T follicular helper cell (primary cell): Measurements from ENCODE around the gene B3GALT4.
"Not testable (repeated sequence)": the region's sequence is repeated elsewhere in the genome, so short reads cannot be mapped to it uniquely, and the experiment has no call there.

Experiments used
- DNase-seq: peaks from one replicate; pipeline ENCODE4 v3.0.0-alpha.2; 2020; ENCODE audit warnings: low read depth
- total RNA-seq, 2 experiments: gene quantifications; one replicate each; lab custom pipeline; 2026; lab: John Stamatoyannopoulos, UW

B3GALT4 gene, protein sequence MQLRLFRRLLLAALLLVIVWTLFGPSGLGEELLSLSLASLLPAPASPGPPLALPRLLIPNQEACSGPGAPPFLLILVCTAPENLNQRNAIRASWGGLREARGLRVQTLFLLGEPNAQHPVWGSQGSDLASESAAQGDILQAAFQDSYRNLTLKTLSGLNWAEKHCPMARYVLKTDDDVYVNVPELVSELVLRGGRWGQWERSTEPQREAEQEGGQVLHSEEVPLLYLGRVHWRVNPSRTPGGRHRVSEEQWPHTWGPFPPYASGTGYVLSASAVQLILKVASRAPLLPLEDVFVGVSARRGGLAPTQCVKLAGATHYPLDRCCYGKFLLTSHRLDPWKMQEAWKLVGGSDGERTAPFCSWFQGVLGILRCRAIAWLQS
- 3.0 to 32.0 reads per million in 2 experiments for total RNA-seq

- peak; percentile 50 for DNase-seq
These were observed at the start of gene B3GALT4 for GRCh38 chr6:33276864-33277662. TSS of gene B3GALT4 (plus strand) at chr6:33277123. CDS start at chr6:33277420, 297 bp downstream.

- no peak for DNase-seq
These were observed 41.7 kb upstream of the B3GALT4 start for GRCh38 chr6:33235221-33235634.

DNA sequence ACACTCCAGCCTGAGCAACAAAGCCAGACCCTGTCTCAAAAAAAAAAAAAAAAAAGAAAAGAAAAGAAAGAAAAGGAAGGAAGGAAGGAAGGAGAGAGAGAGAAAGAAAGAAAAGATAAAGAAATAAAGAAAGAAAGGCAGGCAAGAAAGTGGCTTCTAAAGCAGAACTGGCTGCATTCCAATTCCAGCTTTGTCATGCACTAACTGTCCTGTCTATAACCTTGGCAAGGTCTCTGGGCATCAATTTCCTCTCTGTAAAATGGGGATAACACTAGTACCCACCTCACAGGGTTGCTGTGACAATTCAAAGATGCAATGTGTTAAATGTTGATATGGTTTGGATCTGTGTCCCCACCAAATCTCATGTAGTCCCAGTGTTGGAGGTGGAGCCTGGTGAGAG, 40.6 kb upstream of the B3GALT4 start:
- no peak for DNase-seq

DNA sequence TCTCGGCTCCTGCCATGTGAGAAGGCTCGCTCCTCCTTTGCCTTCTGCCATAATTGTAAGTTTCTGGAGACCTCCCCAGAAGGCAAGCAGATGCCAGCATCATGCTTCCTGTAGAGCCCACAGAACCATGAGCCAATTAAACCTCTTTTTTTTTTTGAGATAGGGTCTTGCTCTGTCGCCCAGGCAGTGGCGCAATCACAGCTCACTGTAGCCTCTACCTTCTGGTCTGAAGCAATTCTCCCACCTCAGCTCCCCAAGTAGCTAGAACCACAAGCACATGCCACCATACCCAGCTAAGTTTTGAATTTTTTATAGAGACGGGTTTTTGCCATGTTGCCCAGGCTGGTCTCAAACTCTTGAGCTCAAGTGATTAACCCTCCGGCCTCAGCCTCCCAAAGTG, 40.1 kb upstream of the B3GALT4 start:
- no peak for DNase-seq

DNA sequence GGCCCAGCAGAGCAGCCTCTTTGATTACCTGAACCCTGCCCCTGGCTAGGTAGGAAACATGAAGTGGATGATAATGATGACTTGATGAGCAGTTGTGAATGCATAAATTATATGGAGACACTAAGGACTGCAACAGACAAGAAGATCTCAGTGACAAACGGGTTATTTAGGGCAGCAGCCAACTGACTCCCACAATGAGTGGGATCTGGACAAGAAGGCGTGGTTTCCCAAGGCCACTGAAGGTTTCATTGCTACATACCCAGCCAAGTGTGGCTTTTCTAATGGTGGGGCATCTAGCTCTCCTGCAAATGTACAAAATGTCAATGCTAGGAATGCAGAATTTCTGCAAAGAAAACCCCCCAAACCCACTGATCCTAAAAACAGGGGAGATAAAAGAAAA, 39.2 kb upstream of the B3GALT4 start:
- DNase-seq, result no peak

- DNase-seq, result no peak
These were observed 35.0 kb upstream of the B3GALT4 start for GRCh38 chr6:33241968-33242367.

DNA sequence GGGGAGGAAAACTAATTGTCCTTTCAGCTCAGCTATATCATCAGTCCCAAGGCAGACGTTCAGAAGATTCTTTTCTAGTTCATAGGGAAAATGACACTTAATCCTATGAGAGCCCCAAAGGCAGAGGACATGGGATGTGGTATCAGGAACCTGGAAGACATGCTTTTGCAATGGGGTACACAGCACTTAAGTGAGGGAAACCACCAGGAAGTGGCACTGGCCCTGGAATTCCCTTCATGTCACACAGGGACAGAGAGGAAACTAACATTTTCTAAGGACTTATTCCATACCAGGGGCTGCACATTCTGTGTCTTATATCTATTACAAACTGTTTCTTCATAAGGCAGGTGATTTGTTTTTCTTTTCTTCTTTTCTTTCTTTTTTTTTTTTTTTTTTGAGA, 33.4 kb upstream of the B3GALT4 start:
- DNase-seq, result no peak

DNA sequence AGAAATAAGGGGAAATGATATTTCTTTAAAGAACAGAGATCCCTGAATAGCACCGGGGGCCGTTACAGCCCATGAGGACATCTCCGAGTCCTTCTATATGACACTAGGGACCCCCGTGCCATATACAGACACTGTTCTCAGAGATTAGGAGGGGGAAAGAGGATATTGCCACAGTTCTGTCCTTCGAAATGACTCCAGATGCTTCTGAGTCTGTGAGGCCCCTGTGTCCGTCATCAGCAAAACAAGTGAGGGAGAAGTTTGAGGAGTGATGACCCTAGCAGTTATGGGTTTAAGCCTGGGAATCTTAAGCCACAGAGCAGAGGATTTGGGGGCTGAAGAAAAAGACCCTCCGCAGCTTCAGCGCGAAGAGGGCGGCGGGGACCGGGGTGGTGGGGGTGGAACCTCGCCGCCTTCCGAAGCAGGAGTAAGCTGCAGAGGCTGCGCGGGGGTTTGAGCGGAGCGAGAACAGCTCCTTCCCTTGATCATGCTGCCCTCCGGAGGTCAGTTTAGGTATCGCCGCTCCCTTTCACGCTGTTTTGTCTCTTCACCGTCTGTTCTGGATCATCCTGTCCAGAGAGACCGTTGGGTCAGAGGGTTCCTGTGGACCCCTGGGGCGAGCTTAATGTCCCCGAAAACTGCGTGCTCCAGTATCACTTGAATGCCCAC, 28.8 kb upstream of the B3GALT4 start:
- DNase-seq, result peak; percentile 83

GRCh38 chr6:33248643-33248931, 28.3 kb upstream of the B3GALT4 start:
- no peak for DNase-seq

- peak; percentile 92 for DNase-seq
These were observed 27.8 kb upstream of the B3GALT4 start for GRCh38 chr6:33248932-33249731.

DNA sequence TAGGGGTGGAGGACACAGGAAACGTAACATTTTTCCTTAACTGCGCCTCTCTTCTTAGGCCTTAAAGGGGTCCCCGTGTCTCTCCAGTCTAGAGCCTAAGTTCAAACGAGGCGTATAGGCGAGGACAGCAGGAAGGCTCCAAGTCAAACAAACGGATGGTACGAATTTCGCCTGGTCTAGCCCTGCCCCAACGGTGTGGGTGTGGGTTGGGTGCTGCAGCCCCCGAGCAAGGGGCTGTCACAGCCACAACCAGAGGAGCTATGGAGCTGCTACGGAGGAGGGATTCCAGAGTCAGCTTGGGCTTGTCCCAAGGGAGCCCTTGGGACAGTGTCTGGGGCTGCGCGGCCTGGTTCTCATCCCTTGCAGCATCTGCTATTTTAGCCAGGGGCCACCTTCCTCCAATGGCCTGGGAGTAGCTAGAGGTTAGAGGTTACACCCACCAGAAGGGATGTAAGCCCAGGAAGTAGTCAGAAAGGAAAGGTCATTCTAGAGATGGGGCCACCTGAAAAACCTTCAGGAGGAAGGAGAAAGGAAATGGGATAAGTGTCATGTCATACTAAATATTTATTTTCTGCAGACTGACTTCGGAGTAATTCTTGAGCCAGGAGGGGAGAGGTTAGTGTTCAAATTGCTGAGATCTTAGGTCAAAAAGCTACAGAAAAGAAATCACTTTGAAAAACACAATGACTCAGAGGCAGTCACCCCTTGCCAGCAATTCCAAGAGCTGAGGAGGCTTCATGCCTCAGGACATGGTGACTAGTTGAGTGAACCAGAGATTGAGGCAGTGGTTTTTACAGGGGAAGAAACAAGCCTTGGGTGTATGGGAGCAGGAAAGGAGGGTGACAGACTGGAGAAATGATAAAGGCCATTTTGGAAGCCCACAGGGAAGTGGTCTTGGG, 26.9 kb upstream of the B3GALT4 start:
- no peak for DNase-seq

DNA sequence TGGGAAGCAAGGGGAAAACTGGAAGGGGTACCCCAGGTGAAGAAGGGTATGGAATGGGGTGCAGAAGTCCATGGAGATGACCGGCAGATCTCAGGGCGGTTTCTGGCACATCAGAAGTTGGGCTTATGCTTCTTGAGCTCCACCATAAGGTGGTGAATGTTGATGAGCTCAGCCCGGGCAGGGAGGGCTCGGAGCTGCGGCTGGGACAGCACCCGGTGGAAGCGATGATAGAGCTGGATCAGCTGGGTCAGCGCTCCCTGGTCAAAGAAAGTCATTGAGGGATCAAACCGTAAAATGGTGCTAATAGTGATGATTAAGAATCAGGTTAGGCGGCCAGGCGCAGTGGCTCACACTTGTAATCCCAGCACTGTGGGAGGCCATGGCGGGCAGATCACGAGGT, 26.2 kb upstream of the B3GALT4 start:
- no peak for DNase-seq

- DNase-seq, result no peak
These were observed 25.4 kb upstream of the B3GALT4 start for GRCh38 chr6:33251395-33252012.

- no peak for DNase-seq
These were observed 24.2 kb upstream of the B3GALT4 start for GRCh38 chr6:33252759-33253158.

- DNase-seq, result no peak
These were observed 22.3 kb upstream of the B3GALT4 start for GRCh38 chr6:33254591-33254990.

DNA sequence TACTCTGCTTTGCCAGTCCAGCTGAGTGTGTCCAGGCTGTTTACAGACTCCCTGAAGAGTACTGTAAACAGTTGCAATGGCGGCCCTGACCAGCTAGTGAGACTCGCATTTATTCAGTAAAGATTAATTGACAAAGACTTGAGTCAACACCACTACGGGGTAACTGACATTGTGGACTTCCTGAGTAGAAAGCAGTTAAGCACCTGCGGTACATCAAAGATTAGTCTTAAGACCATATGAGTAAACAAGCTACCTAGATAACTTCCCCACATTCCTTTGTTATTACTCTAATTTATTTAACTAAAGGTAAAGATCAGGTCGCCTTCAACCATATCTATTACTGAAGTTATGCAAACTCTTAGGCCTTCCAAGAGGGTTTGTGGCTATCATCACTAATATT, 17.9 kb upstream of the B3GALT4 start:
- no peak for DNase-seq

DNA sequence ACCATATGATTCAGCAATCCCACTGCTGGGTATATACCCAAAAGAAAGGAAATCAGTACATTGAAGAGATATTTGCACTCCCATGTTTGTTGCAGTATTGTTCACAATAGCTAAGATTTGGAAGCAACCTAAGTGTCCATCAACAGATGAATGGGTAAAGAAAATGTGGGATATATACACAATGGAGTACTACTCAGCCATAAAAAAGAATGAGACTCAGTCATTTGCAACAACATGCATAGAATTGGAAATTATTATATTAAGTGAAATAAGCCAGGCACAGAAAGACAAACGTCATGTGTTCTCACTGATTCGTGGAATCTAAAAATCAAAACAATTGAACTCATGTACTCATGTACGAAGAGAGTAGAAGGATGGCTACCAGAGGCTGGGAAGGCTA, 14.4 kb upstream of the B3GALT4 start:
- not testable (repeated sequence) for DNase-seq

DNA sequence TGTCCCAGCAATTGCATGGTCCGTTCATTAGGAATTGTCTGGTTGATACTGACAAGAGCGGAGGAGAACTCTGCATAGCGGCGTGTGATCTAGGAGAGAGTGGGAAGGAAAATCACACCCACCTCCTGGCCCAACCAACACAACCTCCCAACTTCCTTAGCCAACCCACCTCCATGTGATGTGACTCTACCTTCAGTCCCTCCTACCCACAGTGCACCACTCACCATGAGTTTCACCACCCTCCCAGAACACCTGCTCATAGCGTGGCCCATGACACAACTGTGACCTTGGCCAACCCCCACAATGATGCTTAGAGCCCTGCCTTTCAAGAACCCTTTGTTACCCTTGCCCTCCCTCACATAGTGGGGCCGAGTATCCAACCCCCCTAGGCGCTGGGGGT, 12.9 kb upstream of the B3GALT4 start:
- DNase-seq, result no peak

DNA sequence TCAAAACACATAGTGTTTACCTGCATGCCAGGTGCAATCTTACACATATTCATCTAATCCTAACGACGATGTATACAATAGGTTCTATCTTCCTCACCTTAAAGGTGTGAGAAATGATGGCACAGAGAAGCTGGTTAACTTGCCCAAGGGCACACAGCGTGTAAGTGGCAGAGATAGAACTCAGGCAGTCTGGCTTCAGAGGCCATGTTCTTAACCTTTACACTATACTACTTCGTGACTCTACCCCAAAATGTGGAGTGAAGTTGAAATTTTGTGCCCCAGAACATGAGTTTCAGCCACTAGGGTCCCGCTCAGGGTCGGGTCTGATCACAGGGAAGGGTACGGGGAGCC, 5.8 kb upstream of the B3GALT4 start:
- DNase-seq, result no peak

DNA sequence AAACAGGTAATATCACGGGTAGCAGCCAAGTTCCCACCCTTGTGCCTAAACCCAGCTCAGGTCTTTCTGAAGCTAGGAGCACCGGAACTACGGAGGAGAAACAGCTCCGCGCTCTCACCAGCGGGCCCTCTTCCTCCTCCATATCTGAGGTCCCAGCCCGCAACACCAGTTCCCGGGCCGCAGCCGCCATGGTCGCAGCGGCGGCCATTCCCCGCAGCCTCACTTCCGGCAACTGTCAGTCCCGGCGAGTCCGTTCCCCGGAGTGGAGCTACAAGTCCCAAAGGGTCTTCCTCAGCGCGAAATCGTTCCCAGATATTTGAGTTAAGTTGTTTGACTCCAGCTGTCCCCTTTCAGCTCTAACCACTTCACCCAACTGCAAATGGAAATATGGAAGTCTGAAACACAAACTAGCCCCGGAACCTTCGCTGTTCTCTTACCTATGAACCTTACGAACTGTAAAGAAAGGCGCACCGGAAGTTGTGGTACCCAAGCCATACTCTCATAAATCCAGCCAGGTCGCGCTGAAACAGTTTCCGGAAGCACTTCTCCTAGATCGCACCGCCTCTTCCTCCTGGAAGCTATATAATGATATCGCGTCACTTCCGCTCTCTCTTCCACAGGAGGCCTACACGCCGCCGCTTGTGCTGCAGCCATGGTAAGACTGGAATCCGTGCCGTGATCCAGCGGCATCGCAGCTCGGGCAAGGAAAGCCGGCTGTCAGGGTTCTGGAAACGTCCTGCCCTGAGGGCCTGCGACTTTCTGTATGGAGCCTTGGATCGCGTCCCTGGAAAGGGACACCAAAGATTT, 5.3 kb upstream of the B3GALT4 start, which contains the start of the genes RPS18 and VPS52:
Gene RPS18 (plus strand): TSS at position 608 of the 807 bp plus-strand sequence. CDS start 45 bp downstream, at position 653.
Gene VPS52 (minus strand): TSS at position 409 of the 807 bp plus-strand sequence. CDS start 201 bp downstream, at position 208.
- DNase-seq, result peak; percentile 89
